ENCODE results near the gene NKAIN2.

NKAIN2 gene

GRCh38 chr6:123802351-123802696, 1.3 kb upstream of the NKAIN2 start:
- H3K9ac ChIP-seq (ENCODE audit: low read depth, low read length, poor library complexity), result no peak overlapping the region
- H2AK5ac ChIP-seq (ENCODE audit: low read depth, low read length), result no peak overlapping the region
- no peak overlapping the region for H3K14ac ChIP-seq (ENCODE audit: low read length)
- H2BK12ac ChIP-seq (ENCODE audit: low read length), result no peak overlapping the region
- H3K4me3 ChIP-seq (ENCODE audit: low read length in 2 of 2), result no peak overlapping the region
- H3K79me1 ChIP-seq (ENCODE audit: low read depth, low read length), result no peaks in the 10 kb centered on the region
- H2BK15ac ChIP-seq (ENCODE audit: low read length), result no peak overlapping the region
- no peak overlapping the region for H3K18ac ChIP-seq (ENCODE audit: low read length)
- no peak overlapping the region for H3K27ac ChIP-seq (replicated peaks; ENCODE audit: low read length)
- no peak for DNase-seq (ENCODE audit: low spot score)
- H4K91ac ChIP-seq (ENCODE audit: low read depth, low read length, poor library complexity), result no peak overlapping the region
- no peak overlapping the region for H3K4ac ChIP-seq (ENCODE audit: low read length)
- H2AFZ ChIP-seq (ENCODE audit: low read length), result no peak overlapping the region
- no CpG with 5 or more reads among the region's 6 CpGs for WGBS, 2 donors (ENCODE audit: extremely low coverage in 2 of 2, insufficient read length in 2 of 2, insufficient replicate concordance in 1 of 2)
- H3K23ac ChIP-seq (ENCODE audit: low read depth, low read length, poor library complexity), result no peak overlapping the region
- H3K4me2 ChIP-seq (ENCODE audit: insufficient read depth, low read length, poor library complexity, severe bottlenecking), result no peak overlapping the region
- no peaks in the 10 kb centered on the region for H3K36me3 ChIP-seq (replicated peaks in 1 of 2; ENCODE audit: control insufficient read depth in 2 of 2, insufficient read depth in 2 of 2, low read length in 2 of 2)
- H2BK120ac ChIP-seq (ENCODE audit: low read depth, low read length), result no peak overlapping the region
- peaks cover 2 to 3% of the 10 kb centered on the region in 2 donors for H3K4me1 ChIP-seq (ENCODE audit: control insufficient read depth in 2 of 2, insufficient read depth in 1 of 2, low read depth in 1 of 2, low read length in 2 of 2)
- no peak overlapping the region for H2BK5ac ChIP-seq (ENCODE audit: low read length)
- H4K8ac ChIP-seq (ENCODE audit: low read depth, low read length), result no peak overlapping the region
- H3K9me3 ChIP-seq (replicated peaks in 1 of 2; ENCODE audit: control insufficient read depth in 2 of 2, insufficient read depth in 1 of 2, low read depth in 1 of 2, low read length in 2 of 2), result no peaks in the 10 kb centered on the region
- no peaks in the 10 kb centered on the region for H3K27me3 ChIP-seq (ENCODE audit: control insufficient read depth in 3 of 3, insufficient read depth in 3 of 3, low read depth in 1 of 3, low read length in 3 of 3)

GRCh38 chr6:123802697-123803503, 765 bp upstream of the NKAIN2 start:
- Histone ChIP-seq H2BK15ac (ENCODE audit: low read length) (no peak overlapping the region), H3K4me2 (ENCODE audit: insufficient read depth, low read length, poor library complexity, severe bottlenecking) (peak overlapping the region; percentile 83), H2AFZ (ENCODE audit: low read length) (peak overlapping the region; percentile 99), H3K23ac (ENCODE audit: low read depth, low read length, poor library complexity) (peak overlapping the region; percentile 82), H3K14ac (ENCODE audit: low read length) (no peak overlapping the region), H3K4me3 (ENCODE audit: low read length in 2 of 2) (peak overlapping the region; percentile 66 to 88), H3K4me1 (ENCODE audit: control insufficient read depth in 2 of 2, insufficient read depth in 1 of 2, low read depth in 1 of 2, low read length in 2 of 2) (peaks cover 2 to 3% of the 10 kb centered on the region in 2 donors), H2BK5ac (ENCODE audit: low read length) (peak overlapping the region; percentile 70), H4K91ac (ENCODE audit: low read depth, low read length, poor library complexity) (no peak overlapping the region), H3K27ac (replicated peaks; ENCODE audit: low read length) (no peak overlapping the region), H3K79me1 (ENCODE audit: low read depth, low read length) (no peaks in the 10 kb centered on the region), H4K8ac (ENCODE audit: low read depth, low read length) (no peak overlapping the region), H3K9ac (ENCODE audit: low read depth, low read length, poor library complexity) (peak overlapping the region; percentile 87), H3K36me3 (replicated peaks in 1 of 2; ENCODE audit: control insufficient read depth in 2 of 2, insufficient read depth in 2 of 2, low read length in 2 of 2) (no peaks in the 10 kb centered on the region), H2BK12ac (ENCODE audit: low read length) (no peak overlapping the region), H2AK5ac (ENCODE audit: low read depth, low read length) (no peak overlapping the region), H3K9me3 (replicated peaks in 1 of 2; ENCODE audit: control insufficient read depth in 2 of 2, insufficient read depth in 1 of 2, low read depth in 1 of 2, low read length in 2 of 2) (no peaks in the 10 kb centered on the region), H3K27me3 (ENCODE audit: control insufficient read depth in 3 of 3, insufficient read depth in 3 of 3, low read depth in 1 of 3, low read length in 3 of 3) (no peaks in the 10 kb centered on the region), H3K4ac (ENCODE audit: low read length) (no peak overlapping the region), H3K18ac (ENCODE audit: low read length) (peak overlapping the region; percentile 94), H2BK120ac (ENCODE audit: low read depth, low read length) (peak overlapping the region; percentile 67)
- peak; percentile 77 for DNase-seq (ENCODE audit: low spot score)
- WGBS, 2 donors (ENCODE audit: extremely low coverage in 2 of 2, insufficient read length in 2 of 2, insufficient replicate concordance in 1 of 2), result no CpG with 5 or more reads among the region's 61 CpGs

- Histone ChIP-seq H4K91ac (ENCODE audit: low read depth, low read length, poor library complexity) (no peak overlapping the region), H3K4me2 (ENCODE audit: insufficient read depth, low read length, poor library complexity, severe bottlenecking) (peak overlapping the region; percentile 83), H3K9ac (ENCODE audit: low read depth, low read length, poor library complexity) (no peak overlapping the region), H2BK15ac (ENCODE audit: low read length) (no peak overlapping the region), H3K4me1 (ENCODE audit: control insufficient read depth in 2 of 2, insufficient read depth in 1 of 2, low read depth in 1 of 2, low read length in 2 of 2) (peaks cover 2 to 3% of the 10 kb centered on the region in 2 donors), H3K9me3 (replicated peaks in 1 of 2; ENCODE audit: control insufficient read depth in 2 of 2, insufficient read depth in 1 of 2, low read depth in 1 of 2, low read length in 2 of 2) (no peaks in the 10 kb centered on the region), H3K4me3 (ENCODE audit: low read length in 2 of 2) (peak overlapping the region; percentile 66 to 88), H3K27me3 (ENCODE audit: control insufficient read depth in 3 of 3, insufficient read depth in 3 of 3, low read depth in 1 of 3, low read length in 3 of 3) (no peaks in the 10 kb centered on the region), H4K8ac (ENCODE audit: low read depth, low read length) (no peak overlapping the region), H3K36me3 (replicated peaks in 1 of 2; ENCODE audit: control insufficient read depth in 2 of 2, insufficient read depth in 2 of 2, low read length in 2 of 2) (no peaks in the 10 kb centered on the region), H2BK120ac (ENCODE audit: low read depth, low read length) (no peak overlapping the region), H3K18ac (ENCODE audit: low read length) (no peak overlapping the region), H2AFZ (ENCODE audit: low read length) (peak overlapping the region; percentile 90), H2BK12ac (ENCODE audit: low read length) (no peak overlapping the region), H3K14ac (ENCODE audit: low read length) (no peak overlapping the region), H2BK5ac (ENCODE audit: low read length) (no peak overlapping the region), H3K27ac (replicated peaks; ENCODE audit: low read length) (no peak overlapping the region), H3K23ac (ENCODE audit: low read depth, low read length, poor library complexity) (no peak overlapping the region), H3K79me1 (ENCODE audit: low read depth, low read length) (no peaks in the 10 kb centered on the region), H3K4ac (ENCODE audit: low read length) (no peak overlapping the region), H2AK5ac (ENCODE audit: low read depth, low read length) (no peak overlapping the region)
- WGBS, 2 donors (ENCODE audit: extremely low coverage in 2 of 2, insufficient read length in 2 of 2, insufficient replicate concordance in 1 of 2), result no CpG with 5 or more reads among the region's 25 CpGs
- DNase-seq (ENCODE audit: low spot score), result peak; percentile 57
Measured at GRCh38 chr6:123804014-123804786, 535 bp downstream of the NKAIN2 start.
